GM18907 (cell line): ENCODE measurements around the gene HSD11B1.
"Not testable (repeated sequence)": the region's sequence is repeated elsewhere in the genome, so short reads cannot be mapped to it uniquely, and the experiment has no call there.

ENCODE experiments used
- ATAC-seq: cut with Tn5 transposase; IDR thresholded peaks from one replicate; pipeline ENCODE4 v1.9.1; 2021; ENCODE audit warnings: mild to moderate bottlenecking, moderate library complexity; ENCODE audit not compliant: unreplicated experiment

HSD11B1 gene

GRCh38 chr1:209689477-209689876 is 15.2 kb upstream of the HSD11B1 start:
- ATAC-seq, result no peak

- no peak for ATAC-seq
Observed at GRCh38 chr1:209691237-209691636, 13.4 kb upstream of the HSD11B1 start.

DNA sequence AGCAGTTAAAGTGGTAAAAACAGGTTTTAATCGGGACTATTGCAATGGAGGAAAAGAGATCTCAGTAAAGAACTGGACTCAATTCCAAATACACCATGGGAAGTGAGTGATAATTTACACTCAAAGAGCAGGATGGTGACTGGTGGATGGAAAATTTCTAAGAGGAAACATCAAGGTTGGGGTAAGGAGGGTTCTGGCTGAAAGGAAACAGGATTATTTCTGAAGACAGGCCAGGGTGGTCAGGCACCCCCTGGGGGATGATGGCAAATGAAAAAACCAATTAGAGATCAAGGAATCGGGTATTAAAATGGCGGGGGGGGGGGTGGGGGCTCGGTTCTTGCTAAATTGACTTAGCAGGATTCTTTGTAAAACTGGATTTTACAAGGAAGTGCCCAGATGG is 12.3 kb upstream of the HSD11B1 start:
- ATAC-seq, result no peak

GRCh38 chr1:209692745-209693504 is 11.7 kb upstream of the HSD11B1 start:
- ATAC-seq, result peak; percentile 73

DNA sequence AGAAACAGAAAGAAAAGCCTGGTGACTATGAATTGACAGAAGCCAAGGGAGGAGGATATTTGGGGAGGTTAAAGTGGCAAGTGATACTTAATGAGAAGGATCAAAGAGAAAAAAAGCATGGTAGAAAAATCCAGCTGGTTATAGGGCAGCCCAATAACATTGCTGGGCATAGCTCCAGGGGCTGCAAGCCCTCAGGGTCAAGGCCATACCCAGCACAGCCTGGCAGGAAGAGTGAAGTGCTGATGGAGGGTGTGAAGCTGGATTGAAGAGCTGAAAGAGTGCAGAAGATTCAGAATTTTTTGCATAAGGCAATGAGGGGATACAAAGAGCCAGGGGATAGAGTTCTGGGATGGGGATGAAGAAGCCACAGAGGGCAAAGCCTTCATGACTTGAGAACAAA is 8.0 kb upstream of the HSD11B1 start:
- ATAC-seq, result no peak

DNA sequence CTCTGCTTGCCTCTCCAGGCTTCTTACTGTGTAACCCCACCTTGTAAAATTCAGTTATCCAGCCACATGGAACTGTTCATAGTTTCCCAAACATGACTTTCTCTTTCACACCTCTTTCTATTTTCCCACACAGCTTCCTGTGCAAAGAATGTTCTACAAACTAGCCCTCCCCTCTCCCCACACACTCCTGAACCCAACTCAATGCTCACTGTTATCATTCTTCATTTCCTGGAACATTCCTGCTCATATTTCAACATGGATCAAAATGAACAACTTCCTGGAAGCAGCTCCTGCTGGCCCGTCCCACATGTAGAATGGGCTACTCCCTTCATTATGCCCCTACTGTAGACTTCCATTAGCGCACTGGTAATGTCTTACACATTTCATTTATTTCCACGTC is 7.5 kb upstream of the HSD11B1 start:
- no peak for ATAC-seq

DNA sequence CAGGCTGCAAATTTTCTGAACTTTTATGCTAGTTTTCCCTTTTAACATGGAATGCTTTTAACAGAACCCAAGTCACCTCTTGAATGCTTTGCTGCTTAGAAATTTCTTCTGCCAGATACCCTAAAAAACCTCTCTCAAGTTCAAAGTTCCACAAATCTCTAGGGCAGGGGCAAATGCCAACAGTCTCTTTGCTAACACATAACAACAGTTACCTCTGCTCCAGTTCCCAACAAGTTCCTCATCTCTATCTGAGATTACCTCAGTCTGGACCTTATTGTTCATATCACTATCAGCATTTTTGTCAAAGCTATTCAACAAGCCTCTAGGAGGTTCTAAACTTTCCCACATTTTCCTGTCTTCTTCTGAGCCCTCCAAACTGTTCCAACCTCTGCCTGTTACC is 4.0 kb upstream of the HSD11B1 start:
- ATAC-seq, result not testable (repeated sequence)

GRCh38 chr1:209702832-209703231 is 1.8 kb upstream of the HSD11B1 start:
- ATAC-seq, result no peak

DNA sequence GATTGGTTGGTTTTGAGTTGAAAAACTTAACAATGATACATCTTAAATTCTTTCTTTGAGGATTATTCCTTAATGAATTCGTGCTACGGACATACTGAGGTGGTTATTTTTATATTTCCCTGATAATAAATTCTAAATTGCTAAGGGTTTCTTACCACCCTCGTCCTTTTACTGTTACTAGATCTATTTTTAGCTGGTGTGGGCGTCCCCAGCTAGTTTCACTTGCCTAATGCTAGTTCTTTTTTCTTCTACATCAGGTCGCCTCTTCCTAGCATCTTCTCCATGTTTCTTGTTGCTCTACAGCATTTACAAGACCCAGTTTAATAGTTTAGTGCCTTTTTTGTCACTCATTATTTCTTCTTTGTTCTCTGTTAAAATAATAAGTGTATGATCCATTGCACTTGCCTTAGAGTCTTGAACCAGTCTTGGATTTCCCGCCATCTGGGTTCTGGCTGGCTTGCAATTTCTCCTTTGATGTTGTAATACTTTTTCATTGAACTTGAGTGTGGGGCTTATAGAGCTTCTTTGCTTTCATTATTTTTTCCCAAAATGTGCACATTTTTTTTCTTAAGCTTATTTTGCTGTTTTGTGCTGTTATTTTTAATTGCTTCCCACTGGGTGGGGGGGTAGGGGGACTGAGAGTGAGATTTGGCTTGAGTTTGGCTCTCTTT is 677 bp upstream of the HSD11B1 start:
- ATAC-seq, result no peak

- no peak for ATAC-seq
Observed at GRCh38 chr1:209705033-209705598, 470 bp downstream of the HSD11B1 start.

DNA sequence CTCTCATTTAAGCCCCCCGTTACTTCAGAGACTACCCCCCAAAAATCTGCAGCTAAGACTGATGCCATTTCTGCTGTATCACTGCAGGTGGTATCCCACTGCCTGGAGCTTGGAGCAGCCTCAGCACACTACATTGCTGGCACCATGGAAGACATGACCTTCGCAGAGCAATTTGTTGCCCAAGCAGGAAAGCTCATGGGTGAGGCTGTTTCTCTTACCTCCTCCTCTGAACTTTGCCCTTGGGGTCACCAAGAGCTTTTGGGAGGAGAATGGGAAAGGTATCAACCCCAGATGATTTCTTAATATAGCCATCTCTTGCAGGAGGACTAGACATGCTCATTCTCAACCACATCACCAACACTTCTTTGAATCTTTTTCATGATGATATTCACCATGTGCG is 2.0 kb downstream of the HSD11B1 start:
- no peak for ATAC-seq

DNA sequence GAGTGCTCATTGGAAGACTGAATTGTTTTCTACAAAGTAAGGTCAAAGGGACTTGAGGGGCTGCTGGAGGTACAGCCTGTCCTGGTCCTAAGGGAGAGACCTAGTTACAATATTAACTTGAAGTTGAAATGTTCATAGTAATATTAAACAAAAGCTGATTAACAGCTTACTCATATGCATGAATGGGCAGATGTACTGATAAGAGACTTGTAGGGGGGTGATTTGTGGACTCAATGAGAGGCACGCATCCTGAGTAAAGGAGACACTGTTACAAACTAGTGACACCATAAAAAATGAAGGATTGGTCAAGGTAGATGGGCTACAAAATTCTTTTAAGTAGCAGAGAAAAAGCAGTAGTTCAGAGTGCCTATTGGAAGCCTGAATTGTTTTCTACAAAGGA is 2.7 kb downstream of the HSD11B1 start:
- ATAC-seq, result no peak

- ATAC-seq, result no peak
Observed at GRCh38 chr1:209708297-209708696, 3.7 kb downstream of the HSD11B1 start.

DNA sequence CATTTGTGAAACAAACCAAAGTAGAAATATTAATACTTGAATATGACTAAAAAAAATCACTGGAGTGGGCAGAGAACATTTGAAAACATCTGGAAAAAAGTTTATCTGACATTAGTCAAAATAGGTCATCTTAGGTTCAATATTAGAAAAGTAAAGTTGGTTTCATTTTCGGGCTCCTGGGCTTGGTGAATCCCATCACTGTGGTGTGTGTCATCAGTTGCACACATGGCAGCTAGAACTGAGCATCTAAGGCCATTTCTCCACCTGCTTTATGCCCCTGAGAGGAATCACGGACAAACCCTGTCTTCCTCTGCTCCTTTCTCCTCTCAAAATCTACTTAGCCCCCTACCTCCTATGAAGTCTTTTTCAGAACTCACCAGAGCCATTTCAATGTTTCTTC is 5.4 kb downstream of the HSD11B1 start:
- no peak for ATAC-seq

DNA sequence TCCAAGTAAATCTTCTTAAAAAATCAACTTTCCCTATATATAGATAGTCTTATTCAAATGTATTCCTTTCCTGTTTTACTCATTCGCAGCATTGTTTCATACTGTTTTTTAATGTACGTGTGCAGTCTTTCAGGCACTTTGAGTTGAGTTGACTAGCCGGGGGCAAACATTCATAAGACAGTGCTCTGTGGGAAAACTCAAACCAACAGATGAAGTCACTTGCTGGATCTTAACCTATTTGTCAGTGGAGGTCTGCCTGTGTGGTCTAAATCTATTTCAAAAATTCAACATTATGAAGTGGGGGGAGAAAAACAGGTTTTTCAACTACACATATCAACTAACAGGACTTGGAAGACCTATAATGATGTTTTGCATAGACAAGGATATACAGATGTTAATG is 6.2 kb downstream of the HSD11B1 start:
- ATAC-seq, result no peak

DNA sequence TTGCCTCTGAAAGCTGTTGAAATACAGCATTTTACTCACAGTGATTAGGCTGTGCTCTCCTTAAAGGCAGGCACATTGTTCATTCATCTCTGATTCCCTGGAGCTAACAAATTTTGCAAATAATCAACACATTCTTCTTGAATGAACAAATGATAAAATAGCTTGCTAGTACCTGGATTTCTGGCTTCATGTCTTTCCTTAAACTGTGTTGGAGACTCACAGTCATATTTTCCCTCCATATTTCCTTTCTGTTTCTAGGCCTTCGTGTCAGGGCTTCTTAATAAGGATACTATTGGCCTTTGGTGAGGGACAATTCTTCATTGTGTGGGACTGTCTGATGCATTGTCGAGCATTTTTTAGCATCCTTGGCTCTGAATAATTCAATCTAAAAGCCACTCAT is 9.7 kb downstream of the HSD11B1 start:
- ATAC-seq, result no peak

GRCh38 chr1:209715314-209715713 is 10.7 kb downstream of the HSD11B1 start:
- no peak for ATAC-seq

DNA sequence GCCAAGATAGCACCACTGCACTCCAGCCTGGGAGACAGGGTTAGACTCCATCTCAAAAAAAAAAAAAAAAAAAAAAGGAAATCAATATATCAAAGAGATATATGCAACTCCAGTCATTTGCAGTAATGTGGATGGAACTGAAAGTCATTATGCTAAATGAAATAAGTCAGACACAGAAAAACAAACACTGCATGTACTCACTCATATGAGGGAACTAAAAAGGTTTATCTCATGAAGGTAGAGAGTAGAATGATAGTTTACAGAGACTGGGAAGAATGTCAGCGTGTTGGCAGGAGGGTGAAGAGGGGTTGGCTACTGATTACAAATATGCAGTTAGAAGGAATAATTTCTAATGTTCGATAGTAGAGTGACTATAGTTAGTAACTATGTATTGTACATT is 13.2 kb downstream of the HSD11B1 start:
- ATAC-seq, result no peak

GRCh38 chr1:209720326-209720725 is 15.7 kb downstream of the HSD11B1 start:
- no peak for ATAC-seq

DNA sequence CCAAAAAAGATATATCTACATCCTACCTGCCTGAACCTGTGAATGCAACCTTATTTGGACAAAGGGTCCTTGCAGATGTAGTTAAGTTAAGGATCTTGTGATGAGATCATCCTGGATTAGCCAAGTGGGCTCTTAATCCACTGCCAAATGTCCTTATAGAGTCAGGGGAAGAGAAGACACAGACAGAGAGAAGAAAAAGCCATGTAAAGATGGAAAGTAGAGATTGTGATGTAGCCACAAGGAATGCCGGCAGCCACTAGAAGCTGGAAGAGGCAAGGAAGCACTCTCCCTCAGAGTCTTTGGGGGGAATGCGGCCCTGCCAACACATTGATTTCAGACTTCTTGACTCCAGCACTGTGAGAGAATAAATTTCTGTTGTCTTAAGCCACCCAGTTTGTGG is 16.2 kb downstream of the HSD11B1 start:
- no peak for ATAC-seq

DNA sequence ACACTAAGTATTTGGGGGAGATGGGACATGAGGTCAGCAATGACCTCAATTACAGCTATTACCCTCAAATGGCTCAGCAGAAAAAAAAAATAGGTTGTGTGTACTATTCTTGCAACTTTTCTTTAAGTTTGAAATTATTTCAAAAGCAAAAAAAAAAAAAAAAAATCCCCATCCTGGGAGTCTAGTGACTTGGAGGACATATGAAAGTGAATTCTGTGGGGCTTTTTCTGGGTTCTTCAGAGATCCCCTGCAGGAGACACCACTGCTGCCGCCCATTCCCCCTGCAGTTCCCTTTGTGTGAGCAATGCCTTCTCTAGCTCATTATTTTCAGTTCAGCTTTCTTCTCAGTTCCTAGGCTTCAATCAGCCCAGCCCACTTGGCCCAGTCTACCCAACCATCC is 16.7 kb downstream of the HSD11B1 start:
- ATAC-seq, result no peak

DNA sequence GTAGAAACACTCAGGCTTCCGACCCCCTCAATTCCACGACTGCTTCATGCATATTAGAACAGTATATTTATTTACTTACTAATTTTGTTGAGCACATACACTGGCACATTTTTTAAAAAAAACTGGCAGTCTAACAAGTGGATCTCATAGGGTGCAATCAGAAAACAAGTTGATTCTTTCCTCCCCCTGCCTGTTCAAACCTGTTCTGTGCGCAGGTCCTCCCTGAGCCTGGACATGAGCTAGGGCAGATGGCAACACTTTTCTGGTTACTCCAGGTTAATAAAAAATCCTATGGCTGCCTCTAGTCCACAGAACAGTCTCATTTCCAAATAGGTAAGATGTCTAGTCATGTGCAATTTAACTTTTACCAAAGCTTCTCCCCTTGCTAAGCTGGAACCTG is 18.6 kb downstream of the HSD11B1 start:
- no peak for ATAC-seq
